K562 (cell line): ENCODE measurements around the gene ZRANB1. TPM values are rescaled to one million over a fixed set of nuclear protein-coding genes. Genes with fewer than 3 reads are reported as not detected.

Experiments used
- ATAC-seq: fragments of 200-7000 bp; cut with Tn5 transposase; 3 replicates; pipeline ENCODE4 v1.9.1; 2020; ENCODE audit warnings: moderate library complexity
- BruUV-seq: library from RNA; stranded (reverse); fragments of 400-500 nt; replicated peaks from 2 replicates; lab custom pipeline; 2021; lab: Mats Ljungman, UMichigan
- CTCF ChIA-PET: fragments of 300-600 bp; formaldehyde crosslinking; extraction: SDS; loops from one replicate; lab custom pipeline; 2021; ENCODE audit warnings: low intra/inter-chr PET ratio; lab: Yijun Ruan, JAX
- POLR2A ChIA-PET: fragments of 300-600, 350-650 bp; sonication (Branson Sonifier 250); formaldehyde crosslinking; extraction: SDS; loops from one replicate; lab custom pipeline; 2021; ENCODE audit warnings: antibody characterized with exemption, inconsistent platforms; lab: Yijun Ruan, JAX
- DNase-seq, 4 experiments: peaks; one replicate each; pipeline versions ENCODE4 v3.0.0 to v3.0.0-alpha.2; 2011 to 2018; ENCODE audit warnings: low spot score in 3 of 4, mixed read lengths in 3 of 4; ENCODE audit errors: extremely low read depth in 1 of 4
- FAIRE-seq: peaks from 2 replicates; lab custom pipeline; 2011; peaks lifted over from hg19 to GRCh38; lab: Jason Lieb, UNC
- H2AFZ ChIP-seq: 2 replicates; pipeline ENCODE4 v1.6.0; 2011; ENCODE audit warnings: low read depth, low read length, control low read depth, inconsistent platforms
- H3K27ac ChIP-seq: fragments of 200-600 bp; 3 replicates; pipeline ENCODE4 v1.8.0; 2011; ENCODE audit warnings: low read depth, mild to moderate bottlenecking, control low read depth, inconsistent platforms, low read length, moderate library complexity, mixed read lengths; ENCODE audit errors: extremely low read depth
- H3K27me3 ChIP-seq, 2 experiments: fragments of 300-600 bp in 1 of 2; 2 replicates in 1 of 2; 3 replicates in 1 of 2; pipeline versions ENCODE4 v1.6.0 to v1.8.0; 2011; ENCODE audit warnings: inconsistent platforms in 2 of 2, low read length in 2 of 2, mild to moderate bottlenecking in 1 of 2, mixed read lengths in 1 of 2, moderate library complexity in 1 of 2; ENCODE audit not compliant: control insufficient read depth in 2 of 2, insufficient read depth in 2 of 2
- H3K36me3 ChIP-seq: fragments of 300-600 bp; 3 replicates; pipeline ENCODE4 v1.8.0; 2011; ENCODE audit warnings: mild to moderate bottlenecking, low read length, inconsistent platforms; ENCODE audit not compliant: control insufficient read depth, insufficient read depth
- H3K4me1 ChIP-seq, 2 experiments: fragments of 200-600 bp in 1 of 2; replicated peaks in 1 of 2; 2 replicates in 1 of 2; 3 replicates in 1 of 2; pipeline versions ENCODE4 v1.5.1 to v1.8.0; 2011; ENCODE audit warnings: inconsistent platforms in 2 of 2, low read length in 2 of 2, mild to moderate bottlenecking in 1 of 2, mixed read lengths in 1 of 2, moderate library complexity in 1 of 2; ENCODE audit not compliant: control insufficient read depth in 2 of 2, insufficient read depth in 2 of 2
- H3K4me2 ChIP-seq: 2 replicates; pipeline ENCODE4 v1.6.1; 2011; ENCODE audit warnings: low read length, control low read depth, inconsistent platforms, mixed read lengths; ENCODE audit not compliant: insufficient read depth
- H3K4me3 ChIP-seq: fragments of 200-600 bp; sonication (generic), shearing (Covaris generic); 2 replicates; pipeline ENCODE4 v1.5.1; 2016; ENCODE audit warnings: control low read depth, inconsistent platforms
- H3K79me2 ChIP-seq: fragments of 200-600 bp; 3 replicates; pipeline ENCODE4 v1.8.0; 2011; ENCODE audit warnings: low read length, inconsistent platforms; ENCODE audit not compliant: control insufficient read depth, insufficient read depth
- H3K9ac ChIP-seq, 2 experiments: 2 replicates each; pipeline versions ENCODE4 v1.6.0 to v1.6.1; 2011; ENCODE audit warnings: low read depth in 2 of 2, low read length in 2 of 2, control low read depth in 1 of 2, inconsistent platforms in 1 of 2, mild to moderate bottlenecking in 1 of 2, mixed read lengths in 1 of 2; ENCODE audit not compliant: insufficient read depth in 1 of 2
- H3K9me1 ChIP-seq: one replicate; pipeline ENCODE4 v1.6.0; 2011; ENCODE audit warnings: inconsistent platforms, mild to moderate bottlenecking, low read length, moderate library complexity; ENCODE audit not compliant: control insufficient read depth, insufficient read depth
- H3K9me3 ChIP-seq: replicated peaks from 2 replicates; pipeline ENCODE4 v1.5.1; 2011; ENCODE audit warnings: low read depth, low read length, inconsistent platforms; ENCODE audit not compliant: control insufficient read depth, insufficient read depth
- H4K20me1 ChIP-seq: replicated peaks from 2 replicates; pipeline ENCODE4 v1.6.1; 2011; ENCODE audit warnings: low read length, inconsistent platforms, mixed read lengths; ENCODE audit not compliant: control insufficient read depth, insufficient read depth
- ASH1L ChIP-seq: fragments of 450-650 bp; IDR thresholded peaks from 2 replicates; pipeline ENCODE4 v1.6.1; 2018; ENCODE audit warnings: borderline replicate concordance, mild to moderate bottlenecking, low read depth; ENCODE audit not compliant: partially characterized antibody
- E2F5 ChIP-seq: sonication (generic); formaldehyde crosslinking; IDR thresholded peaks from 2 replicates; pipeline ENCODE4 v1.8.0; 2022; ENCODE audit warnings: mild to moderate bottlenecking, missing genetic modification reagents
- FOSL1 ChIP-seq: fragments of 200-800 bp; sonication (Bioruptor generic); conservative IDR thresholded peaks from 2 replicates; pipeline ENCODE4 v1.6.1; 2016; ENCODE audit warnings: missing genetic modification characterization, missing compliant biosample characterization
- HEY1 ChIP-seq: fragments of 250-450 bp; sonication (Bioruptor Pico); IDR thresholded peaks from 2 replicates; pipeline ENCODE4 v1.5.0; 2020; ENCODE audit warnings: mild to moderate bottlenecking, moderate library complexity, borderline replicate concordance
- KDM5B ChIP-seq: fragments of 200-600 bp; sonication (generic); IDR thresholded peaks from 2 replicates; pipeline ENCODE4 v1.6.1; 2012; ENCODE audit warnings: low read depth, mild to moderate bottlenecking, moderate library complexity, low read length, control low read depth, inconsistent platforms; ENCODE audit not compliant: insufficient replicate concordance
- MYBL2 ChIP-seq, 2 experiments: fragments of 450-650 bp in 1 of 2; sonication (generic) in 1 of 2; formaldehyde crosslinking in 1 of 2; IDR thresholded peaks; 2 replicates each; pipeline versions ENCODE4 v1.6.1 to v1.8.1; 2017 to 2022; ENCODE audit warnings: borderline replicate concordance in 1 of 2, inconsistent platforms in 1 of 2, low read depth in 1 of 2, mild to moderate bottlenecking in 1 of 2, missing genetic modification reagents in 1 of 2, moderate library complexity in 1 of 2
- POLR2B ChIP-seq: fragments of 450-650 bp; IDR thresholded peaks from 2 replicates; pipeline ENCODE4 v1.6.1; 2018; ENCODE audit warnings: low read depth; ENCODE audit not compliant: partially characterized antibody
- STAT6 ChIP-seq: sonication (generic); formaldehyde crosslinking; IDR thresholded peaks from 2 replicates; pipeline ENCODE4 v1.8.1; 2023; ENCODE audit warnings: mild to moderate bottlenecking, missing genetic modification reagents
- TGIF2 ChIP-seq: sonication (generic); formaldehyde crosslinking; IDR thresholded peaks from 2 replicates; pipeline ENCODE4 v1.8.1; 2022; ENCODE audit warnings: mild to moderate bottlenecking, missing genetic modification reagents, moderate library complexity
- ZNF830 ChIP-seq: fragments of 250-450 bp; sonication (Bioruptor Pico); IDR thresholded peaks from 2 replicates; pipeline ENCODE4 v1.5.0; 2021; ENCODE audit warnings: mild to moderate bottlenecking
- WGBS: fragments of 100-300 bp; shearing (Covaris generic); methylation state at CpG from one replicate; pipeline ENCODE4 v1.1.6; 2016; ENCODE audit warnings: low coverage, mixed read lengths; ENCODE audit not compliant: insufficient coverage; ENCODE audit errors: missing lambda C conversion rate; 5-methylcytosine and 5-hydroxymethylcytosine counted together
- in situ Hi-C: fragments of 300-500 bp; cut with MboI; formaldehyde crosslinking; loops from 4 replicates; pipeline ENCODE4 v1.15.0; 2018; ENCODE audit warnings: inconsistent platforms, mixed read lengths
- intact Hi-C: fragments of 100-400 bp; cut with micrococcal nuclease; formaldehyde crosslinking; loops from 2 replicates; pipeline ENCODE4 v1.14.2; 2022
- polyA plus RNA-seq, 8 experiments: library from polyadenylated mRNA; depleted of rRNA in 4 of 8; stranded (reverse) in 5 of 8; unstranded in 3 of 8; fragments of >200 nt; fragmentation: Nextera tagmentation in 2 of 8; fragmentation: Illumina TruSeq in 1 of 8; extraction: Ambion mirVana in 2 of 8; extraction: Trizol in 1 of 8; gene quantifications; 2 replicates each; pipeline versions ENCODE4 v1.2.1 to v1.2.3, GENCODE V29; 2011 to 2014; ENCODE audit warnings: inconsistent platforms in 1 of 8, missing spikeins in 1 of 8
- total RNA-seq, 7 experiments: library from RNA; depleted of rRNA in 6 of 7; stranded (reverse); fragments of >200 nt in 6 of 7; fragmentation: Illumina TruSeq in 2 of 7; extraction: Trizol in 2 of 7; gene quantifications; 2 replicates each; pipeline versions ENCODE4 v1.2.1 to v1.2.3, GENCODE V29; 2011 to 2021; ENCODE audit warnings: low replicate concordance in 1 of 7
- TF ChIP-seq, protein P1 (sequence below): fragments of 250-450 bp; sonication (Bioruptor Pico); IDR thresholded peaks from 2 replicates; pipeline ENCODE4 v1.5.1; 2021; ENCODE audit warnings: mild to moderate bottlenecking

The ZRANB1 gene
- total and polyA plus RNA-seq, 9 of the 15 experiments (the other 6 are each of a cell fraction or from before 2014, with no cell fraction given) = 0.07 to 1.1 (median 0.64) TPM

- intact Hi-C loops = no loop called here
- H3K9ac ChIP-seq = no peak overlapping the region
- H3K9me1 ChIP-seq = no peaks in the 10 kb centered on the region
- no peaks in the 10 kb centered on the region for H3K36me3 ChIP-seq
- BruUV-seq = no TSS peak
- ChIA-PET POLR2A (no interaction called here), CTCF (no interaction called here)
- no peak overlapping the region for H3K4me3 ChIP-seq
- no CpG with 5 or more reads among the region's 14 CpGs for WGBS
- in situ Hi-C loops = no loop called here
- no peak overlapping the region for H2AFZ ChIP-seq
- no peak overlapping the region for H3K4me2 ChIP-seq
- H3K27ac ChIP-seq = no peak overlapping the region
- H4K20me1 ChIP-seq = no peaks in the 10 kb centered on the region
- ATAC-seq = no peak
- no peaks in the 10 kb centered on the region for H3K27me3 ChIP-seq
- FAIRE-seq = no peak
- no peaks in the 10 kb centered on the region for H3K79me2 ChIP-seq
- TF ChIP-seq, protein P1, sequence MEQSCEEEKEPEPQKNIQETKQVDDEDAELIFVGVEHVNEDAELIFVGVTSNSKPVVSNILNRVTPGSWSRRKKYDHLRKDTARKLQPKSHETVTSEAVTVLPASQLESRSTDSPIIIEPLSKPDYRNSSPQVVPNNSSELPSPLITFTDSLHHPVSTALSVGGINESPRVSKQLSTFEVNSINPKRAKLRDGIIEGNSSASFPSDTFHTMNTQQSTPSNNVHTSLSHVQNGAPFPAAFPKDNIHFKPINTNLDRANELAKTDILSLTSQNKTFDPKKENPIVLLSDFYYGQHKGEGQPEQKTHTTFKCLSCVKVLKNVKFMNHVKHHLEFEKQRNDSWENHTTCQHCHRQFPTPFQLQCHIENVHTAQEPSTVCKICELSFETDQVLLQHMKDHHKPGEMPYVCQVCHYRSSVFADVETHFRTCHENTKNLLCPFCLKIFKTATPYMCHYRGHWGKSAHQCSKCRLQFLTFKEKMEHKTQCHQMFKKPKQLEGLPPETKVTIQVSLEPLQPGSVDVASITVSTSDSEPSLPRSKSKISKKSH (CRISPR knock-in tag) = no peak
- TF ChIP-seq POLR2B (no peak), E2F5 (no peak), TGIF2 (CRISPR knock-in tag) (no peak), STAT6 (CRISPR knock-in tag) (no peak), ASH1L (no peak), HEY1 (CRISPR knock-in tag) (no peak), MYBL2 (IDR thresholded peaks at IDR 0.05; ENCODE audit: low read depth) (no peak), MYBL2 (CRISPR knock-in tag; IDR thresholded peaks at IDR 0.05; ENCODE audit: borderline replicate concordance) (no peak), KDM5B (no peak), FOSL1 (tag) (no peak), ZNF830 (no peak)
- no peaks in the 10 kb centered on the region for H3K4me1 ChIP-seq
- H3K9me3 ChIP-seq = no peaks in the 10 kb centered on the region
- DNase-seq = no peak
These were observed 62.1 kb downstream of the ZRANB1 start for GRCh38 chr10:125003901-125004467.
